NCI-H1694 (cell line): Measurements from ENCODE around the gene LHX3.

Experiments
- DNase-seq: peaks from one replicate; lab custom pipeline; 2025; lab: John Stamatoyannopoulos, UW

Gene LHX3

GRCh38 chr9:136177224-136177623 is 27.7 kb downstream of the LHX3 start:
- DNase-seq, result no peak

- no peak for DNase-seq
These were observed 29.2 kb downstream of the LHX3 start for GRCh38 chr9:136175616-136176197.

DNA sequence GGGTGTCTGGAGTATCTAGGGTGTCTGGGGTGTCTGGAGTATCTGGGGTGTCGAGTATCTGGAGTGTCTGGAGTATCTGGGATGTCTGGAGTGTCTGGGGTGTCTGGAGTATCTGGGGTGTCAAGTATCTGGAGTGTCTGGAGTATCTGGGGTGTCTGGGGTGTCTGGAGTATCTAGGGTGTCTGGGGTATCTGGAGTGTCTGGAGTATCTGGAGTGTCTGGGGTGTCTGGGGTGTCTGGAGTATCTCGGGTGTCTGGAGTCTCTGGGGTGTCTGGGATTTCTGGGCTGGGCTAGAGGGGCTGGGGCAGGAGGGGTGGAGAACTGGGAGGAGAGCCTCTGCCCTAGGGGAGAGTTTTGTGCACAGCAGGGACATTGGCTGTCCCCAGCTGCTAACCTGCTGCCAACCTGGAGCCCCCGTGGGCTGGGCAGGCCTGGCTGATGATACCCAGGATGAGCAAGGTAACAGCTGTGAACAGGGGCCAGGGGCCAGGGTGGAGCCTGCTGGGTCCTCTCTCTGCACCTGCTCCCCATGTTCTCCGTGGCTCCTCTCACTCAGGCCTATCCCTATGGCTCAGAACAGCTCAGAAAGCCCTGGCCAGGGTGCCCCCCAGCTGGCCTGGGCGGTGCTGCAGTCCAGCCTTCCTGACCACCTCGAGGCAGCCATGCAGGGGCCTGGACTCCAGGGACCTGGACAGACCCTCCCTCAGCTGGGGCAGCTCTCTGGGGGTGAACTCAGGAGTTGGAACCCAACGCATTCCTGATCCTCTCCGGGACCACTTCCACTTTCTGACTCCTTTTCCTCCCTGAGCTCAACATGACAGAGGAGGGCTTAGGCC is 29.9 kb downstream of the LHX3 start:
- no peak for DNase-seq

DNA sequence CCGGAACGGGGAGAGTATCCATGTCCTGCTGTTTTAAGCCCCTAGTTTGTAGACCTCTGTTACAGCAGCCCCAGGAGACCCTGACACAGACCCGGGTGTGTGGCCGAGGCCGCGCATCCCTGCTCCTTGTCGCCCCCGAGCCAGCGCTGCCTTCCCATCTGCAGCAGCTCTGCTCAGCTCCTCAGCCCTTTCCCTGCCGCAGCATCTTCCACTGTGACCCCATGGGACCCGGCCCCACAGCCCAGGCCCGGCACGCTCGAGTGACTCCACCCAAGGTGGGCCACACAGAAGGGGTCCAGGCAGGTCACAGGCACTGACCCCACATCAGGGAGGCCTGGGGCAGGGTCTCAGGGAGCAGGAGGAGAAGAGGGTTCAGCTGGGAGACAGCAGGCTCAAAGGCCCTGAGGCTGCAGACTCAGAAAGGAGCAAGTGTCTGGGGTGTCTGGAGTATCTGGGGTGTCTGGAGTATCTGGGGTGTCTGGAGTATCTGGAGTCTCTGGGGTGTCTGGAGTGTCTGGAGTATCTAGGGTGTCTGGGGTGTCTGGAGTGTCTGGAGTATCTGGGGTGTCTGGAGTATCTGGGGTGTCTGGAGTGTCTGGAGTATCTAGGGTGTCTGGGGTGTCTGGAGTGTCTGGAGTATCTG is 31.2 kb downstream of the LHX3 start:
- DNase-seq, result no peak

GRCh38 chr9:136172412-136173079 is 32.4 kb downstream of the LHX3 start:
- no peak for DNase-seq

DNA sequence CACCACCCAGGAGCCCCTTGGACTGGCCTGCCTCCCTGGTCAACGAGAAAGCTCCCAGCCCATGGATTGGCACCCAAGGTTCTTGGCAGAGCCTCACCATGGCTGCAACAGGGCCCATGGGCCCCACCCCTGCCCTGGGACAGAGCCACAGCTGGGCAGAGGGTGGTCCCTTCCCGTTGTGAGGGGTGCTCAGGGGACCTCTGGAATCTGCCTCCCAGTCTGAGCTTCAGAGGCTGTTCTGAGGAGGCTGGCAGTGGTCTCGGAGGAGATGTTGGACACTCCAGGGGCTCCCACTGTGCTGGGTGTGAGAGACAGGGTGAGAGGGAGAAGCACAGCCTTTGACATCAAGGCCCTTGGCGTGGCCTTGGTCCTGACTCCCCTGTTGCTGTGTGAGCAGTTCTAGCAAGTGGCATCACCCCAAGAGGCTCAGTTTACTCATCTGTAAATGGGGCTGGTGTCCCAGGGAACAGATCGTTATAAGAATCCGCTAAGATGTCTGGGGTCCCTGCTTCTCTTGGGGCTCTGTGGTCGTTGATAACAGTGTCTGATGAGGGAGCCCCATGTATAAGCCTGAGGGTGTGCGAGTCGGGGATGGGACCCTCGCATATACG is 33.0 kb downstream of the LHX3 start:
- DNase-seq, result no peak

- no peak for DNase-seq
These were observed 33.7 kb downstream of the LHX3 start for GRCh38 chr9:136171009-136171800.

GRCh38 chr9:136170006-136170901 is 34.7 kb downstream of the LHX3 start:
- DNase-seq, result no peak

- DNase-seq, result no peak
These were observed 35.4 kb downstream of the LHX3 start for GRCh38 chr9:136169495-136169894.

- no peak for DNase-seq
These were observed 41.6 kb downstream of the LHX3 start for GRCh38 chr9:136163248-136163850.

DNA sequence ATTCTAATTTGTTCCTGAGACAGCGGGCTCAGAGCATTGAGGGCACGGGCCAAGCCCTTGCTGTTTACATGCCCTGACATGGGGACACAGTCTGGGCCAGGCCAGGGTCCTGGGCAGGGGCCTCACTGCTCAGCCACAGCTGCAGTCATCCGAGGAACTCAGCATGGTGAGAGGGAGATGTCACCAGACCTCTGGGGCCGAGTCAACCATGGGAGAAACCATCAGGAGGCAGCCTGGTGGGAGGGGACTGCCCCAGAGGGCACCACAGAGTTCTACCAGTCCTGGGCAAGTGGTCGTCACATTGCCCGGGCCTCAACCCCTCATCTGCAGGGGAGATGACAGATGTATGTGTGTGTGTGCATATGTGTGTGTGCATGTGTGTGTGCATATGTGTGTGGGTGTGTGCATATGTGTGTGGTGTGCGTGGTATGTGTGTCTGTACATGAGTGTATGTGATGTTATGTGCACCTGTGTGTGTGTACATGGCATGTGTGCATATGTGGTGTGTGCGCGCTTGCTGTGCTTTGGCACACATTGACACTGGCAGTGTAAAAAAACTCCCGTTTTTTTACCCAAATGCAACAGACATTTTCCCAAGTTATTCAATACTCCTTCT is 43.8 kb downstream of the LHX3 start:
- DNase-seq, result no peak

GRCh38 chr9:136160381-136160841 is 44.5 kb downstream of the LHX3 start:
- no peak for DNase-seq

GRCh38 chr9:136159851-136160250 is 45.1 kb downstream of the LHX3 start:
- no peak for DNase-seq

DNA sequence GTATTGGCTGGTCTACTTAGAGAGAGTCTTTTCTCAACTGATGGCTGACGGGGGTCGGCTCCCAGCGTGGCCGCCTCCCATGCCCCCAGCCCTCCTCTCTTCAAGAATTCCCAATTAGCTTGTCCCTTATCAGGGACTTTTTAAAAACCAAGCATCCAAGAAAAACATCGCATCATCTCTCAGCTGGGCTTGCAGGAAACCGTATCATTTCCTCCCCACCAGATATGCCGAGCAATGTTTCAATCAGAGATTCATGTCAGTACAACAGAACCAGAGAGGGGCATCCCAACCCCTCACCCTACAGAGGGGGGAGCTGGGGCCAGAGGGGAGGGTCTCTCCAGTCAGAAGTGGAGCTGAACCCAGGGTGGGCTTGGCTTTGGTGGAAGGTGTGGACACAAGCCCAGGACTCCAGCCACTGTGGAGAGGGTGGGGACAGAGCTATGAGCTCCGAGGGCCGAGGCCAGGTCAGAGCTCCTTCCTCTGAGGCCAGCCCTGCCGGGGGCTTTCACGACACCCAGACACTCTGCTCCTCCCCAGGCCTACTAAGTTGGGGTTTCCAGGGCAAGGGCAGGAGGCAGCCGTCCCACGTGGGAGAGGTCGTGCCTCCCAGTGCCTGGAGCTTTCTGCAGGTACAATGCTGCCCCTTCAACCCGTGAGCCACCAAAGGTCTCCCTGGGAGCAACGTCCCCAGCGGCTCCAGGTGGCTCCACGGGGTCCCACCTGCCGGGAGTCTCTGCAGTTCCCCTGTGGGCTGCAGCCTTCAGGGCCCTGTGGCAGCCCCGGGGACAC is 47.3 kb downstream of the LHX3 start:
- DNase-seq, result no peak

DNA sequence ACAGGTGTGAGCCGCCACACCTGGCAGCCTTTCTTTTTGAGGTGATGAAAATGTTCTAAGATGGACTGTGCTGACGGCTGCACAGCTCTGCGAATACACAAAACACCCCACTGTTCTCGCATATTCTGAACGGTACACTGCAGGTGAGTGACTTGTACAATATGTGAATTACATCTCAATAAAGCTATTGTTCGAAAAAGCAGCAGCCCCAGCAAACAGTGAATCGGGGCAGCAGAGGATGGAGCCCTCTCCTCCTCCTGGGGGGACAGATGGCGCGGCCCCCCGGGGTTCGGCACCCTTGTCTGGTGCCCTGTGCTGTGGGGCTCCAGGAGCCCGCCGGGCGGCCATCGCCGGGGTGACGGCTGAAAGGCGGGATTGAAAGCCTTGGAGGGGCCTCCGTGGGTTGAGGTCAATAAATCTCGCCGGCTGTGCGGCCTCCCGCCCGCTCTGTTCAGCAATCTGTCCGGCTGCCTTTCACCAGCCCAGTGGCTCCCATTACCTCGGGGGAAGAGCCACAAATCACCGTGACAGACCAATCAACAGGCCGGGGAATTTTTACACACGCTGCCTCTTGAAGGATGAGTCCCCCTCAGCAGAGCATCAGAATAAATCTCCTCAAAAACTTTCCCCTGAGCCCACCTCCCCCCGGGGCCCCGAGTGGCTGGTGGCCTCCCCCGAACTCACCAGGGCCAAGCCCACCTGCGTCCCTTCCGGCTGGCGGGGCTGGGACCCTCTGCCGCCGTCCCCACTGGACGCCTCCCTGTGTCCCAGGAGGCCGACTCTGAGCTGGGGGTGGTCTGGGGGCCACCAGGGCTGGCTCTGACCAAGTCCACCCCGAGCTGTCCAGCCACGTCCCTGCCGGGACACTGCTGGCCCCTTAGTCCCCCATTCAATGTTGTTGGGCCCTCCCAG is 48.5 kb downstream of the LHX3 start:
- DNase-seq, result no peak

- no peak for DNase-seq
These were observed 49.4 kb downstream of the LHX3 start for GRCh38 chr9:136155576-136155975.

DNA sequence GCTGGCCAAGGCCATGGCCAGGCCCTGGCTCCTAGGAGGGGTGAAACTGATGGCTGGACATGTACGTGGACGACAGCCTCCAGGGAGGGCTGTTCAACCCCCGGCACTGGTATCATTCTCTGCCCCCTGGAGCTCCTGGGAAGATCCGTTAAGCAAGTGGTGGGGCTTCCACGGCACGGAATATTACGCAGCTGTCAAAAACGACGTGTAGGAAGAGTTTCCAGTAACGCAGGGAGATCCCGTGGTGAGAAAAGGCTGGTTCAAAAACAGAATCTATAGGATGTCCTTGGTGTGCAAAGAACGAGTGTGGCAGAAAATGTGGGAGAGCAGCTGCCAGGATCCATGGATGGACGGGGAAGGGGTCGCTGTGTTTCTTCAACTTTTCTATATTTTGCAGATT is 50.0 kb downstream of the LHX3 start:
- DNase-seq, result no peak
